ENCODE results near the gene KLRF2. TPM values are rescaled to one million over a fixed set of nuclear protein-coding genes. Genes with fewer than 3 reads are reported as not detected.

Gene KLRF2
- total RNA-seq, 1 donor from 2014 or later, result not detected

GRCh38 chr12:9848899-9849298, 32.4 kb upstream of the KLRF2 start:
- TF ChIP-seq CTCF (IDR thresholded peaks at IDR 0.05; ENCODE audit: insufficient read depth, low read depth, low read length) (no peak), EZH2 (IDR thresholded peaks at IDR 0.05; ENCODE audit: insufficient read depth, low read length) (no peak)
- DNase-seq (ENCODE audit: low read depth), result no peak
- no peak overlapping the region for H2AFZ ChIP-seq (ENCODE audit: low read depth, low read length)
- Mint-ChIP-seq H3K27ac (ENCODE audit: unreplicated experiment) (no peak overlapping the region), H3K36me3 (ENCODE audit: low read depth, unreplicated experiment) (no peaks in the 10 kb centered on the region), H3K27me3 (ENCODE audit: low read depth, unreplicated experiment) (peaks cover 4% of the 10 kb centered on the region), H3K4me1 (ENCODE audit: low read depth, unreplicated experiment) (no peaks in the 10 kb centered on the region), H3K4me3 (ENCODE audit: unreplicated experiment) (no peak overlapping the region), H3K9me3 (ENCODE audit: unreplicated experiment) (no peaks in the 10 kb centered on the region)
- H3K4me2 ChIP-seq (ENCODE audit: low read length), result no peak overlapping the region
- H3K4me3 ChIP-seq (ENCODE audit: insufficient read depth, low read depth, low read length), result no peak overlapping the region
- H3K4me1 ChIP-seq (ENCODE audit: insufficient read depth, low read length), result no peaks in the 10 kb centered on the region
- no peak for FAIRE-seq
- H3K27me3 ChIP-seq (ENCODE audit: insufficient read depth, low read length), result no peaks in the 10 kb centered on the region
- H3K9ac ChIP-seq (ENCODE audit: low read length), result no peak overlapping the region
- H4K20me1 ChIP-seq (ENCODE audit: insufficient read depth, low read length), result no peaks in the 10 kb centered on the region
- no peaks in the 10 kb centered on the region for H3K9me3 ChIP-seq (ENCODE audit: insufficient read depth, low read depth, low read length)
- no peaks in the 10 kb centered on the region for H3K36me3 ChIP-seq (ENCODE audit: insufficient read depth, low read length)
- no peak overlapping the region for H3K27ac ChIP-seq (ENCODE audit: low read depth, low read length)
- no peaks in the 10 kb centered on the region for H3K79me2 ChIP-seq (ENCODE audit: insufficient read depth, low read length)

GRCh38 chr12:9851050-9851449, 30.2 kb upstream of the KLRF2 start:
- TF ChIP-seq CTCF (IDR thresholded peaks at IDR 0.05; ENCODE audit: insufficient read depth, low read depth, low read length), result no peak
- no peak for TF ChIP-seq EZH2 (IDR thresholded peaks at IDR 0.05; ENCODE audit: insufficient read depth, low read length)
- Histone ChIP-seq H4K20me1 (ENCODE audit: insufficient read depth, low read length) (no peaks in the 10 kb centered on the region), H3K4me2 (ENCODE audit: low read length) (no peak overlapping the region), H3K27ac (ENCODE audit: low read depth, low read length) (no peak overlapping the region), H3K4me3 (ENCODE audit: insufficient read depth, low read depth, low read length) (no peak overlapping the region), H2AFZ (ENCODE audit: low read depth, low read length) (no peak overlapping the region), H3K27me3 (ENCODE audit: insufficient read depth, low read length) (no peaks in the 10 kb centered on the region), H3K36me3 (ENCODE audit: insufficient read depth, low read length) (no peaks in the 10 kb centered on the region), H3K9me3 (ENCODE audit: insufficient read depth, low read depth, low read length) (no peaks in the 10 kb centered on the region), H3K9ac (ENCODE audit: low read length) (no peak overlapping the region), H3K79me2 (ENCODE audit: insufficient read depth, low read length) (no peaks in the 10 kb centered on the region), H3K4me1 (ENCODE audit: insufficient read depth, low read length) (no peaks in the 10 kb centered on the region)
- Mint-ChIP-seq H3K36me3 (ENCODE audit: low read depth, unreplicated experiment) (no peaks in the 10 kb centered on the region), H3K4me3 (ENCODE audit: unreplicated experiment) (no peak overlapping the region), H3K27ac (ENCODE audit: unreplicated experiment) (no peak overlapping the region), H3K27me3 (ENCODE audit: low read depth, unreplicated experiment) (no peaks in the 10 kb centered on the region), H3K9me3 (ENCODE audit: unreplicated experiment) (no peaks in the 10 kb centered on the region), H3K4me1 (ENCODE audit: low read depth, unreplicated experiment) (no peaks in the 10 kb centered on the region)
- DNase-seq (ENCODE audit: low read depth), result no peak
- FAIRE-seq, result no peak

GRCh38 chr12:9851927-9852326, 29.4 kb upstream of the KLRF2 start:
- no peak for DNase-seq (ENCODE audit: low read depth)
- Mint-ChIP-seq H3K9me3 (ENCODE audit: unreplicated experiment) (no peaks in the 10 kb centered on the region), H3K27ac (ENCODE audit: unreplicated experiment) (no peak overlapping the region), H3K27me3 (ENCODE audit: low read depth, unreplicated experiment) (no peaks in the 10 kb centered on the region), H3K4me1 (ENCODE audit: low read depth, unreplicated experiment) (no peaks in the 10 kb centered on the region), H3K36me3 (ENCODE audit: low read depth, unreplicated experiment) (no peaks in the 10 kb centered on the region), H3K4me3 (ENCODE audit: unreplicated experiment) (no peak overlapping the region)
- Histone ChIP-seq H3K4me3 (ENCODE audit: insufficient read depth, low read depth, low read length) (no peak overlapping the region), H3K4me1 (ENCODE audit: insufficient read depth, low read length) (no peaks in the 10 kb centered on the region), H3K9me3 (ENCODE audit: insufficient read depth, low read depth, low read length) (no peaks in the 10 kb centered on the region), H3K27me3 (ENCODE audit: insufficient read depth, low read length) (no peaks in the 10 kb centered on the region), H3K4me2 (ENCODE audit: low read length) (no peak overlapping the region), H3K79me2 (ENCODE audit: insufficient read depth, low read length) (no peaks in the 10 kb centered on the region), H3K36me3 (ENCODE audit: insufficient read depth, low read length) (no peaks in the 10 kb centered on the region), H3K9ac (ENCODE audit: low read length) (no peak overlapping the region), H4K20me1 (ENCODE audit: insufficient read depth, low read length) (no peaks in the 10 kb centered on the region), H3K27ac (ENCODE audit: low read depth, low read length) (no peak overlapping the region), H2AFZ (ENCODE audit: low read depth, low read length) (no peak overlapping the region)
- TF ChIP-seq EZH2 (IDR thresholded peaks at IDR 0.05; ENCODE audit: insufficient read depth, low read length), result no peak
- TF ChIP-seq CTCF (IDR thresholded peaks at IDR 0.05; ENCODE audit: insufficient read depth, low read depth, low read length), result no peak
- no peak for FAIRE-seq
